Dermis blood vessel endothelial cell (primary cell): Measurements from ENCODE around the gene CACNG6. TPM values are rescaled to one million over a fixed set of nuclear protein-coding genes. Genes with fewer than 3 reads are reported as not detected.
A peak's percentile ranks its signal among the peaks of the same experiment; 100 is the strongest.
"Not testable (repeated sequence)": the region's sequence is repeated elsewhere in the genome, so short reads cannot be mapped to it uniquely, and the experiment has no call there.

Experiments used
- DNase-seq: peaks from one replicate; pipeline ENCODE4 v3.0.0; 2010
- total RNA-seq: library from RNA; depleted of rRNA; stranded (reverse); fragments of >200 nt; gene quantifications from 2 replicates; pipeline ENCODE4 v1.2.3, GENCODE V29; 2014

The CACNG6 gene
- 0.84 and 0.85 TPM in 2 replicates for total RNA-seq

- peak; percentile 67 for DNase-seq
Measured at GRCh38 chr19:53991224-53992113, at the start of gene CACNG6. TSS of gene CACNG6 (plus strand) at chr19:53991637. CDS start at chr19:53992878, 1,241 bp downstream.

GRCh38 chr19:53942001-53942786, 49.2 kb upstream of the CACNG6 start:
- DNase-seq, result peak; percentile 38

- no peak for DNase-seq
Measured at GRCh38 chr19:53944416-53944815, 47.0 kb upstream of the CACNG6 start.

- DNase-seq, result no peak
Measured at GRCh38 chr19:53944933-53945332, 46.5 kb upstream of the CACNG6 start.

- no peak for DNase-seq
Measured at GRCh38 chr19:53945441-53945840, 46.0 kb upstream of the CACNG6 start.

GRCh38 chr19:53945998-53946397, 45.4 kb upstream of the CACNG6 start:
- DNase-seq, result no peak

- peak; percentile 41 for DNase-seq
Measured at GRCh38 chr19:53947624-53948023, 43.8 kb upstream of the CACNG6 start.

GRCh38 chr19:53948611-53949010, 42.8 kb upstream of the CACNG6 start:
- DNase-seq, result not testable (repeated sequence)

GRCh38 chr19:53951436-53951835, 40.0 kb upstream of the CACNG6 start:
- DNase-seq, result peak; percentile 43

- DNase-seq, result no peak
Measured at GRCh38 chr19:53951947-53952346, 39.5 kb upstream of the CACNG6 start.

GRCh38 chr19:53953383-53953782, 38.1 kb upstream of the CACNG6 start:
- no peak for DNase-seq

- DNase-seq, result no peak
Measured at GRCh38 chr19:53957448-53958167, 33.8 kb upstream of the CACNG6 start.

GRCh38 chr19:53958168-53958571, 33.3 kb upstream of the CACNG6 start:
- DNase-seq, result peak; percentile 33

GRCh38 chr19:53958823-53959757, 32.3 kb upstream of the CACNG6 start:
- no peak for DNase-seq

GRCh38 chr19:53960187-53960586, 31.2 kb upstream of the CACNG6 start:
- DNase-seq, result no peak

GRCh38 chr19:53960886-53961285, 30.6 kb upstream of the CACNG6 start:
- DNase-seq, result no peak

GRCh38 chr19:53961523-53962356, 29.7 kb upstream of the CACNG6 start:
- DNase-seq, result peak; percentile 58

GRCh38 chr19:53962887-53963431, 28.5 kb upstream of the CACNG6 start, which contains the start of gene CACNG8:
TSS of gene CACNG8 (plus strand) at chr19:53962937.
- no peak for DNase-seq

GRCh38 chr19:53965091-53965490, 26.3 kb upstream of the CACNG6 start:
- peak; percentile 51 for DNase-seq

- DNase-seq, result no peak
Measured at GRCh38 chr19:53966931-53967330, 24.5 kb upstream of the CACNG6 start.
